GM12892 (cell line): ENCODE results near the gene TRPM2.

Experiments
- POLR2A ChIP-seq: IDR thresholded peaks from 2 replicates; pipeline ENCODE4 v1.6.1; 2011; ENCODE audit warnings: low read depth, low read length, control low read depth
- TAF1 ChIP-seq: IDR thresholded peaks from 2 replicates; pipeline ENCODE4 v1.6.1; 2011; ENCODE audit warnings: low read depth, mild to moderate bottlenecking, control low read depth, low read length, borderline replicate concordance

GRCh38 chr21:44380876-44381275 is 27.5 kb downstream of the TRPM2 start:
- TF ChIP-seq POLR2A = no peak
- no peak for TF ChIP-seq TAF1
